Psoas muscle (tissue), 8 donors: ENCODE measurements around the gene ZNF552. TPM values are rescaled to one million over a fixed set of nuclear protein-coding genes. Genes with fewer than 3 reads are reported as not detected.
A peak's percentile ranks its signal among the peaks of the same experiment; 100 is the strongest.
"Not testable (repeated sequence)": the region's sequence is repeated elsewhere in the genome, so short reads cannot be mapped to it uniquely, and the experiment has no call there.

ENCODE experiments used
- ATAC-seq, 4 donors: fragments of 200-7000 bp; cut with Tn5 transposase; one replicate each; pipeline ENCODE4 v1.9.1; 2020; ENCODE audit warnings: moderate library complexity in 3 of 4, mild to moderate bottlenecking in 2 of 4
- DNase-seq, 2 donors: peaks; one replicate each; pipeline ENCODE4 v3.0.0-alpha.2; 2020
- H3K27ac ChIP-seq: fragments of 200-600 bp; one replicate; pipeline ENCODE4 v1.8.0; 2022
- H3K27me3 ChIP-seq, 3 donors: fragments of 200-600 bp in 1 of 3; one replicate each; pipeline versions ENCODE4 v1.6.1 to v1.8.0; 2013 to 2022; ENCODE audit warnings: low read length in 2 of 3, mild to moderate bottlenecking in 2 of 3, moderate library complexity in 1 of 3; ENCODE audit not compliant: insufficient read depth in 3 of 3
- H3K36me3 ChIP-seq, 2 donors: fragments of 200-600 bp in 1 of 2; one replicate each; pipeline versions ENCODE4 v1.6.1 to v1.8.0; 2013 to 2022; ENCODE audit warnings: low read depth in 1 of 2, mild to moderate bottlenecking in 1 of 2, moderate library complexity in 1 of 2; ENCODE audit not compliant: insufficient read depth in 1 of 2
- H3K4me1 ChIP-seq: fragments of 200-600 bp; one replicate; pipeline ENCODE4 v1.8.0; 2022
- H3K4me3 ChIP-seq: fragments of 200-600 bp; one replicate; pipeline ENCODE4 v1.8.0; 2022; ENCODE audit warnings: mild to moderate bottlenecking
- H3K9me3 ChIP-seq: fragments of 200-600 bp; one replicate; pipeline ENCODE4 v1.8.0; 2022
- WGBS, 3 donors: extraction: QIAGEN DNeasy Blood & Tissue Kit; methylation state at CpG; one replicate each; pipeline versions ENCODE4 v1.1.6 to v1.1.7; 2013; 5-methylcytosine and 5-hydroxymethylcytosine counted together
- intact Hi-C, 2 donors: fragments of 100-400 bp; cut with DNase I; formaldehyde crosslinking; loops; one replicate each; pipeline versions ENCODE4 v1.11.0 to v1.14.2; 2022
- polyA plus RNA-seq, 3 donors: library from polyadenylated mRNA; stranded (reverse); fragments of 200-250 nt; gene quantifications; one replicate each; pipeline ENCODE4 v1.2.3, GENCODE V29; 2013
- total RNA-seq, 4 donors: library from RNA; stranded (reverse); fragmentation: NEBNext Ultra II Directional in 2 of 4; extraction: Animal tissue kit (Norgen Biotek cat#: 25700) in 2 of 4; gene quantifications; one replicate each; pipeline versions ENCODE4 v1.2.1 to v1.2.4, GENCODE V29; 2021 to 2023
- TF ChIP-seq, protein P1 (sequence below): fragments of 200-600 bp; IDR thresholded peaks from one replicate; pipeline ENCODE4 v1.8.0; 2022; ENCODE audit warnings: antibody characterized with exemption
- donor health status: healthy with polysubstance abuse.
- donor health status: DM: no; HTN: no; CAD: no; lungs with moderate emphysema.
- donor health status: Bipolar disorder and iron deficiency.
- donor health status: healthy.
- donor health status: DM: yes; HTN: yes; CAD: no.
- donor health status: DM: no; HTN: no; CAD: no.
- donor health status: DM: no; HTN: no; CAD: no.
- donor health status: DM: yes; HTN: yes; CAD: no.

ZNF552 gene
- total and polyA plus RNA-seq, 7 donors: 1.2 to 6.1 (median 3.3) TPM

- H3K27me3 ChIP-seq: no peaks in the 10 kb centered on the region
- H3K27ac ChIP-seq: peak overlapping the region; percentile 82
- WGBS, 3 donors: 89 to 91% (median 90%) methylated on average over 17 of the region's 17 CpGs
- TF ChIP-seq, protein P1, sequence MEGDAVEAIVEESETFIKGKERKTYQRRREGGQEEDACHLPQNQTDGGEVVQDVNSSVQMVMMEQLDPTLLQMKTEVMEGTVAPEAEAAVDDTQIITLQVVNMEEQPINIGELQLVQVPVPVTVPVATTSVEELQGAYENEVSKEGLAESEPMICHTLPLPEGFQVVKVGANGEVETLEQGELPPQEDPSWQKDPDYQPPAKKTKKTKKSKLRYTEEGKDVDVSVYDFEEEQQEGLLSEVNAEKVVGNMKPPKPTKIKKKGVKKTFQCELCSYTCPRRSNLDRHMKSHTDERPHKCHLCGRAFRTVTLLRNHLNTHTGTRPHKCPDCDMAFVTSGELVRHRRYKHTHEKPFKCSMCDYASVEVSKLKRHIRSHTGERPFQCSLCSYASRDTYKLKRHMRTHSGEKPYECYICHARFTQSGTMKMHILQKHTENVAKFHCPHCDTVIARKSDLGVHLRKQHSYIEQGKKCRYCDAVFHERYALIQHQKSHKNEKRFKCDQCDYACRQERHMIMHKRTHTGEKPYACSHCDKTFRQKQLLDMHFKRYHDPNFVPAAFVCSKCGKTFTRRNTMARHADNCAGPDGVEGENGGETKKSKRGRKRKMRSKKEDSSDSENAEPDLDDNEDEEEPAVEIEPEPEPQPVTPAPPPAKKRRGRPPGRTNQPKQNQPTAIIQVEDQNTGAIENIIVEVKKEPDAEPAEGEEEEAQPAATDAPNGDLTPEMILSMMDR: no peak
- no peak for DNase-seq
- H3K4me1 ChIP-seq: peaks cover 21% of the 10 kb centered on the region
- intact Hi-C loops: no loop called here
- H3K36me3 ChIP-seq: peaks cover 0 to 19% of the 10 kb centered on the region in 2 donors
- no peak for ATAC-seq
- H3K9me3 ChIP-seq: no peaks in the 10 kb centered on the region
- H3K4me3 ChIP-seq: peak overlapping the region; percentile 92
Measured at GRCh38 chr19:57815247-57816075, 748 bp upstream of the ZNF552 start.

GRCh38 chr19:57813919-57814504 lies 701 bp downstream of the ZNF552 start:
- intact Hi-C loops: no loop called here
- peak; percentile 17 to 42 (median 20) for ATAC-seq

DNA sequence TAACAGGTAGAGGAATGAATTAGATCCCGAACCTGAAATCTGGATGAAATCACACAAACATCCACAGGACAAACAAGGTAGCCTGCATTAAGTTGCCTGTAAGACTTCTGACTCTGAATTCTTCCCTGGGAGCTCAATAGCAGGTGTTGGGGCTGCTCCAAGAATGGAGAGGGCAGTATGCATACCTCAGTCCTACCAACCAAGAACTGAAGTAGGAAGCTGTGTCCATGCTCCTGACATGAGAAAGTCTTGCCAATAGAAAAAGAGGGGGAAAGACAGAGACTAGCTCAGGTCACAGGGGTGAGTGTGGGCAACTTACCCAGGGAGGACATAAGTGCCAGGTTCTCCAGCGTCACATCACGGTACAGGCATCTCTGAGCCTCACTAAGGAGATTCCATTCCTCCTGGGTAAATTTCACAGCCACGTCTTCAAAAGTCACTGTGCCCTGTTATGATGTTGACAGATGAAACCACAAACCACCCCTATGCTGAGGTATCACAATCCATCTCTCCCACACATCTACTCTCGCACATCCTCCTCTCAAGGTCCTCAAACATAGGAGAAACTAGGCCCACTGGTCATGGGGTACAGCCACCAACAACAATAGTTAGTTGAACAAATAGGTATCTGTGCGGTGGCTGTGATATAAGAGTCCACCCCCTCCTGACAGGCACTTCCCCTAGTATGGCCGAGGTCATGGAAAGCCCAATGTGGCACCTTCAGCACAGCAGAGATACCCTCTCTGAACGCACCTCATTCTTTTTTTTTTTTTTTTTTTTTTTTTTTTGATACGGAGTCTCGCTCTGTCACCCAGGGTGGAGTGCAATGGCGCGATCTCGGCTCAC lies 1.5 kb downstream of the ZNF552 start:
- peaks cover 19% of the 10 kb centered on the region for H3K4me1 ChIP-seq
- ATAC-seq: peak in 2 of 4 donors; percentile 30 to 39
- peaks cover 3 to 39% of the 10 kb centered on the region in 2 donors for H3K36me3 ChIP-seq
- H3K27me3 ChIP-seq, DNase-seq, intact Hi-C loops, H3K9me3 ChIP-seq: not testable (repeated sequence)
- H3K27ac ChIP-seq: peak overlapping the region; percentile 82
- 80 to 87% (median 81%) methylated on average over 11 to 13 of the region's 13 CpGs for WGBS, 3 donors
- peak overlapping the region; percentile 92 for H3K4me3 ChIP-seq

More at GRCh38 chr19:57813919-57814504, 701 bp downstream of the ZNF552 start:
- Histone ChIP-seq H3K27ac (peak overlapping the region; percentile 82), H3K9me3 (no peaks in the 10 kb centered on the region), H3K4me1 (peaks cover 19% of the 10 kb centered on the region), H3K36me3 (peaks cover 0 to 33% of the 10 kb centered on the region in 2 donors), H3K4me3 (peak overlapping the region; percentile 92), H3K27me3 (no peaks in the 10 kb centered on the region)
- TF ChIP-seq, protein P1: no peak
- 15 to 20% (median 18%) methylated on average over 11 to 13 of the region's 13 CpGs for WGBS, 3 donors
- no peak for DNase-seq

GRCh38 chr19:57812226-57812625 lies 2.5 kb downstream of the ZNF552 start:
- peaks cover 5 to 49% of the 10 kb centered on the region in 2 donors for H3K36me3 ChIP-seq
- peak overlapping the region; percentile 53 for H3K27ac ChIP-seq
- H3K4me3 ChIP-seq: no peak overlapping the region
- intact Hi-C loops: no loop called here
- TF ChIP-seq, protein P1: no peak
- ATAC-seq (no peak), DNase-seq (no peak)
- WGBS, 3 donors: 85 to 90% (median 90%) methylated on average over 3 of the region's 3 CpGs
- no peaks in the 10 kb centered on the region for H3K9me3 ChIP-seq
- H3K27me3 ChIP-seq: no peaks in the 10 kb centered on the region
- H3K4me1 ChIP-seq: peaks cover 19% of the 10 kb centered on the region

GRCh38 chr19:57810410-57811295 lies 4.1 kb downstream of the ZNF552 start:
- H3K9me3 ChIP-seq, ATAC-seq, intact Hi-C loops, DNase-seq, H3K27ac ChIP-seq, H3K4me3 ChIP-seq, H3K27me3 ChIP-seq: not testable (repeated sequence)
- WGBS, 3 donors: 80 to 84% (median 82%) methylated on average over 17 of the region's 17 CpGs
- Histone ChIP-seq H3K36me3 (peaks cover 5 to 61% of the 10 kb centered on the region in 2 donors), H3K4me1 (peaks cover 19% of the 10 kb centered on the region)
